Right lobe of liver (tissue), 4 donors: ENCODE measurements around the gene FBLN1.

Source experiments
- CTCF ChIP-seq, 4 donors: fragments of 200-600 bp in 3 of 4; fragments of 450-650 bp in 1 of 4; IDR thresholded peaks; one replicate each; pipeline versions ENCODE4 v1.5.1 to v1.8.0; 2016 to 2022; ENCODE audit warnings: antibody characterized with exemption in 4 of 4, mild to moderate bottlenecking in 2 of 4
- POLR2A ChIP-seq: fragments of 450-650 bp; IDR thresholded peaks from one replicate; pipeline ENCODE4 v1.6.1; 2017; ENCODE audit warnings: antibody characterized with exemption, mild to moderate bottlenecking
- donor health status: DM: no; HTN: no; CAD: no.
- donor health status: DM: no; HTN: no; CAD: no.
- donor health status: DM: no; HTN: yes; CAD: no.

- TF ChIP-seq CTCF (IDR thresholded peaks at IDR 0.05) (no peak), POLR2A (no peak)
Measured at GRCh38 chr22:45518136-45518535, 15.5 kb downstream of the FBLN1 start.
